SK-N-DZ (cell line): ENCODE results near the gene DMPK.

Experiments
- DNase-seq: peaks from one replicate; pipeline ENCODE4 v3.0.0-alpha.2; 2015; ENCODE audit warnings: low spot score

The DMPK gene

GRCh38 chr19:45786533-45786894 is 4.2 kb upstream of the DMPK start:
- no peak for DNase-seq

GRCh38 chr19:45785781-45786532 is 3.7 kb upstream of the DMPK start:
- DNase-seq, result no peak

- DNase-seq, result no peak
Measured at GRCh38 chr19:45785097-45785496, 2.8 kb upstream of the DMPK start.

GRCh38 chr19:45784096-45784495 is 1.8 kb upstream of the DMPK start:
- DNase-seq, result no peak

- no peak for DNase-seq
Measured at GRCh38 chr19:45782820-45783785, 813 bp upstream of the DMPK start.

- no peak for DNase-seq
Measured at GRCh38 chr19:45781214-45782161, 802 bp downstream of the DMPK start.

- DNase-seq, result no peak
Measured at GRCh38 chr19:45780448-45781213, 1.7 kb downstream of the DMPK start.

GRCh38 chr19:45780146-45780447 is 2.2 kb downstream of the DMPK start:
- no peak for DNase-seq

- no peak for DNase-seq
Measured at GRCh38 chr19:45779231-45780145, 2.8 kb downstream of the DMPK start.

GRCh38 chr19:45778010-45778661 is 4.2 kb downstream of the DMPK start:
- no peak for DNase-seq

- no peak for DNase-seq
Measured at GRCh38 chr19:45777395-45777961, 4.8 kb downstream of the DMPK start.

- no peak for DNase-seq
Measured at GRCh38 chr19:45774765-45775164, 7.5 kb downstream of the DMPK start.

GRCh38 chr19:45773384-45773783 is 8.9 kb downstream of the DMPK start:
- DNase-seq, result no peak

GRCh38 chr19:45772912-45773311 is 9.4 kb downstream of the DMPK start:
- DNase-seq, result no peak

GRCh38 chr19:45772130-45772840 is 10.0 kb downstream of the DMPK start:
- no peak for DNase-seq

GRCh38 chr19:45771311-45771933 is 10.9 kb downstream of the DMPK start:
- DNase-seq, result no peak

- DNase-seq, result peak; percentile 97
Measured at GRCh38 chr19:45770192-45771101, 11.8 kb downstream of the DMPK start.
